Measurements from ENCODE around the gene GALNT13. TPM values are rescaled to one million over a fixed set of nuclear protein-coding genes. Genes with fewer than 3 reads are reported as not detected.

GALNT13 gene
- total RNA-seq, 1 donor from 2014 or later = 2.0 TPM

- Histone ChIP-seq H3K4me2 (ENCODE audit: low read length) (no peak overlapping the region), H3K9ac (ENCODE audit: low read length) (no peak overlapping the region), H3K9me3 (ENCODE audit: insufficient read depth, low read depth, low read length) (peaks cover 4% of the 10 kb centered on the region), H4K20me1 (ENCODE audit: insufficient read depth, low read length) (no peaks in the 10 kb centered on the region), H3K27me3 (ENCODE audit: insufficient read depth, low read length) (no peaks in the 10 kb centered on the region), H3K36me3 (ENCODE audit: insufficient read depth, low read length) (no peaks in the 10 kb centered on the region), H3K27ac (ENCODE audit: low read depth, low read length) (no peak overlapping the region), H2AFZ (ENCODE audit: low read depth, low read length) (no peak overlapping the region), H3K4me1 (ENCODE audit: insufficient read depth, low read length) (no peaks in the 10 kb centered on the region), H3K4me3 (ENCODE audit: insufficient read depth, low read depth, low read length) (no peak overlapping the region), H3K79me2 (ENCODE audit: insufficient read depth, low read length) (no peaks in the 10 kb centered on the region)
- Mint-ChIP-seq H3K27ac (ENCODE audit: unreplicated experiment) (no peak overlapping the region), H3K9me3 (ENCODE audit: unreplicated experiment) (no peaks in the 10 kb centered on the region), H3K4me3 (ENCODE audit: unreplicated experiment) (no peak overlapping the region), H3K27me3 (ENCODE audit: low read depth, unreplicated experiment) (no peaks in the 10 kb centered on the region), H3K36me3 (ENCODE audit: low read depth, unreplicated experiment) (no peaks in the 10 kb centered on the region), H3K4me1 (ENCODE audit: low read depth, unreplicated experiment) (no peaks in the 10 kb centered on the region)
- TF ChIP-seq CTCF (IDR thresholded peaks at IDR 0.05; ENCODE audit: insufficient read depth, low read depth, low read length) (no peak), EZH2 (IDR thresholded peaks at IDR 0.05; ENCODE audit: insufficient read depth, low read length) (no peak)
- DNase-seq (ENCODE audit: low read depth) = no peak
- FAIRE-seq = no peak
Observed at GRCh38 chr2:154170400-154170799, 298.7 kb downstream of the GALNT13 start.

GRCh38 chr2:154173164-154173563, 301.4 kb downstream of the GALNT13 start:
- no peaks in the 10 kb centered on the region for H3K36me3 Mint-ChIP-seq (ENCODE audit: low read depth, unreplicated experiment)
- Histone ChIP-seq H3K9me3 (ENCODE audit: insufficient read depth, low read depth, low read length) (no peaks in the 10 kb centered on the region), H3K4me2 (ENCODE audit: low read length) (no peak overlapping the region), H4K20me1 (ENCODE audit: insufficient read depth, low read length) (no peaks in the 10 kb centered on the region), H3K79me2 (ENCODE audit: insufficient read depth, low read length) (no peaks in the 10 kb centered on the region), H3K27me3 (ENCODE audit: insufficient read depth, low read length) (no peaks in the 10 kb centered on the region), H3K36me3 (ENCODE audit: insufficient read depth, low read length) (no peaks in the 10 kb centered on the region), H3K4me3 (ENCODE audit: insufficient read depth, low read depth, low read length) (no peak overlapping the region), H3K4me1 (ENCODE audit: insufficient read depth, low read length) (no peaks in the 10 kb centered on the region), H3K27ac (ENCODE audit: low read depth, low read length) (no peak overlapping the region), H2AFZ (ENCODE audit: low read depth, low read length) (no peak overlapping the region), H3K9ac (ENCODE audit: low read length) (no peak overlapping the region)
- H3K4me1 Mint-ChIP-seq (ENCODE audit: low read depth, unreplicated experiment) = no peaks in the 10 kb centered on the region
- TF ChIP-seq EZH2 (IDR thresholded peaks at IDR 0.05; ENCODE audit: insufficient read depth, low read length) (no peak), CTCF (IDR thresholded peaks at IDR 0.05; ENCODE audit: insufficient read depth, low read depth, low read length) (no peak)
- no peak overlapping the region for H3K4me3 Mint-ChIP-seq (ENCODE audit: unreplicated experiment)
- no peak overlapping the region for H3K27ac Mint-ChIP-seq (ENCODE audit: unreplicated experiment)
- no peaks in the 10 kb centered on the region for H3K27me3 Mint-ChIP-seq (ENCODE audit: low read depth, unreplicated experiment)
- H3K9me3 Mint-ChIP-seq (ENCODE audit: unreplicated experiment) = no peaks in the 10 kb centered on the region
- DNase-seq (ENCODE audit: low read depth) (no peak), FAIRE-seq (no peak)

- H3K27ac ChIP-seq (ENCODE audit: low read depth, low read length) = no peak overlapping the region
- no peaks in the 10 kb centered on the region for H3K79me2 ChIP-seq (ENCODE audit: insufficient read depth, low read length)
- no peaks in the 10 kb centered on the region for H3K4me1 Mint-ChIP-seq (ENCODE audit: low read depth, unreplicated experiment)
- no peak overlapping the region for H3K27ac Mint-ChIP-seq (ENCODE audit: unreplicated experiment)
- H3K36me3 ChIP-seq (ENCODE audit: insufficient read depth, low read length) = no peaks in the 10 kb centered on the region
- no peaks in the 10 kb centered on the region for H3K36me3 Mint-ChIP-seq (ENCODE audit: low read depth, unreplicated experiment)
- H3K9me3 Mint-ChIP-seq (ENCODE audit: unreplicated experiment) = no peaks in the 10 kb centered on the region
- H3K9ac ChIP-seq (ENCODE audit: low read length) = no peak overlapping the region
- H2AFZ ChIP-seq (ENCODE audit: low read depth, low read length) = no peak overlapping the region
- H3K27me3 ChIP-seq (ENCODE audit: insufficient read depth, low read length) = no peaks in the 10 kb centered on the region
- no peak overlapping the region for H3K4me3 Mint-ChIP-seq (ENCODE audit: unreplicated experiment)
- no peak for DNase-seq (ENCODE audit: low read depth)
- H3K4me1 ChIP-seq (ENCODE audit: insufficient read depth, low read length) = no peaks in the 10 kb centered on the region
- H3K4me3 ChIP-seq (ENCODE audit: insufficient read depth, low read depth, low read length) = no peak overlapping the region
- no peaks in the 10 kb centered on the region for H3K9me3 ChIP-seq (ENCODE audit: insufficient read depth, low read depth, low read length)
- no peak for FAIRE-seq
- no peaks in the 10 kb centered on the region for H4K20me1 ChIP-seq (ENCODE audit: insufficient read depth, low read length)
- no peak for TF ChIP-seq EZH2 (IDR thresholded peaks at IDR 0.05; ENCODE audit: insufficient read depth, low read length)
- no peak for TF ChIP-seq CTCF (IDR thresholded peaks at IDR 0.05; ENCODE audit: insufficient read depth, low read depth, low read length)
- no peaks in the 10 kb centered on the region for H3K27me3 Mint-ChIP-seq (ENCODE audit: low read depth, unreplicated experiment)
- H3K4me2 ChIP-seq (ENCODE audit: low read length) = no peak overlapping the region
Observed at GRCh38 chr2:154173919-154174318, 302.2 kb downstream of the GALNT13 start.
